Measurements from ENCODE around the gene BCL11A. TPM values are rescaled to one million over a fixed set of nuclear protein-coding genes. Genes with fewer than 3 reads are reported as not detected.

Gene BCL11A
- total RNA-seq, 5 donors from 2014 or later (not counting 1 experiment from before 2014, with no cell fraction given): 3.6 to 11.9 (median 5.6) TPM

GRCh38 chr2:60408811-60409530, 144.5 kb downstream of the BCL11A start:
- no peak for ATAC-seq (replicated peaks in 1 of 4)
- H3K9me3 Mint-ChIP-seq: no peaks in the 10 kb centered on the region
- CTCF ChIA-PET: no interaction called here

GRCh38 chr2:60408207-60408606, 145.2 kb downstream of the BCL11A start:
- Histone ChIP-seq H3K27me3 (replicated peaks in 1 of 2; ENCODE audit: control insufficient read depth in 2 of 2, extremely low read depth in 1 of 2, insufficient read depth in 2 of 2, low read length in 1 of 2) (peaks cover 0 to 12% of the 10 kb centered on the region in 2 experiments), H3K4me1 (ENCODE audit: control insufficient read depth in 1 of 2, extremely low read depth in 1 of 2, insufficient read depth in 2 of 2, low read length in 2 of 2) (peaks cover 5 to 32% of the 10 kb centered on the region in 2 experiments), H3K36me3 (ENCODE audit: control insufficient read depth in 2 of 2, extremely low read depth in 1 of 2, insufficient read depth in 1 of 2, low read length in 1 of 2) (no peaks in the 10 kb centered on the region), H3K4me3 (ENCODE audit: control insufficient read depth in 1 of 2, extremely low read depth in 1 of 2, low read length in 1 of 2) (no peak overlapping the region), H3K9me3 (no peaks in the 10 kb centered on the region), H3K27ac (ENCODE audit: low read length) (no peak overlapping the region)
- ChIA-PET CTCF (no interaction called here), POLR2A (no interaction called here)
- no peak for ATAC-seq (replicated peaks in 1 of 4)
- no peaks in the 10 kb centered on the region for H3K4me1 Mint-ChIP-seq
- H3K4me3 Mint-ChIP-seq: no peak overlapping the region
- 100% methylated on average over 1 of the region's 1 CpG for WGBS (ENCODE audit: insufficient coverage)
- no peak for DNase-seq
- H3K27ac Mint-ChIP-seq: no peak overlapping the region
- peaks cover 0 to 20% of the 10 kb centered on the region in 2 donors for H3K27me3 Mint-ChIP-seq
- H3K9me3 Mint-ChIP-seq: no peaks in the 10 kb centered on the region
- H3K36me3 Mint-ChIP-seq: no peaks in the 10 kb centered on the region

More at GRCh38 chr2:60408811-60409530, 144.5 kb downstream of the BCL11A start:
- Histone ChIP-seq H3K27ac (ENCODE audit: low read length) (no peak overlapping the region), H3K36me3 (ENCODE audit: control insufficient read depth in 2 of 2, extremely low read depth in 1 of 2, insufficient read depth in 1 of 2, low read length in 1 of 2) (no peaks in the 10 kb centered on the region), H3K27me3 (replicated peaks in 1 of 2; ENCODE audit: control insufficient read depth in 2 of 2, extremely low read depth in 1 of 2, insufficient read depth in 2 of 2, low read length in 1 of 2) (peaks cover 0 to 12% of the 10 kb centered on the region in 2 experiments), H3K4me1 (ENCODE audit: control insufficient read depth in 1 of 2, extremely low read depth in 1 of 2, insufficient read depth in 2 of 2, low read length in 2 of 2) (peaks cover 5 to 32% of the 10 kb centered on the region in 2 experiments), H3K4me3 (ENCODE audit: control insufficient read depth in 1 of 2, extremely low read depth in 1 of 2, low read length in 1 of 2) (no peak overlapping the region), H3K9me3 (no peaks in the 10 kb centered on the region)
- Mint-ChIP-seq H3K4me3 (no peak overlapping the region), H3K4me1 (no peaks in the 10 kb centered on the region), H3K27me3 (peaks cover 0 to 20% of the 10 kb centered on the region in 2 donors), H3K27ac (no peak overlapping the region), H3K36me3 (no peaks in the 10 kb centered on the region)
- WGBS (ENCODE audit: insufficient coverage): 88% methylated on average over 7 of the region's 8 CpGs
- no peak for DNase-seq
- POLR2A ChIA-PET: no interaction called here

- DNase-seq: no peak
- Histone ChIP-seq H3K4me3 (ENCODE audit: control insufficient read depth in 1 of 2, extremely low read depth in 1 of 2, low read length in 1 of 2) (no peak overlapping the region), H3K9me3 (no peaks in the 10 kb centered on the region), H3K27me3 (replicated peaks in 1 of 2; ENCODE audit: control insufficient read depth in 2 of 2, extremely low read depth in 1 of 2, insufficient read depth in 2 of 2, low read length in 1 of 2) (peaks cover 0 to 12% of the 10 kb centered on the region in 2 experiments), H3K4me1 (ENCODE audit: control insufficient read depth in 1 of 2, extremely low read depth in 1 of 2, insufficient read depth in 2 of 2, low read length in 2 of 2) (peaks cover 5 to 28% of the 10 kb centered on the region in 2 experiments), H3K36me3 (ENCODE audit: control insufficient read depth in 2 of 2, extremely low read depth in 1 of 2, insufficient read depth in 1 of 2, low read length in 1 of 2) (no peaks in the 10 kb centered on the region), H3K27ac (ENCODE audit: low read length) (no peak overlapping the region)
- ChIA-PET CTCF (interaction anchor here in 1 of 2 donors (0.6 kb wide), 1 partner anchor 56 kb away, joined by 3 read pairs; no protein-coding TSS in a partner anchor), POLR2A (no interaction called here)
- Mint-ChIP-seq H3K9me3 (no peaks in the 10 kb centered on the region), H3K36me3 (no peaks in the 10 kb centered on the region), H3K4me1 (no peaks in the 10 kb centered on the region), H3K27ac (no peak overlapping the region), H3K27me3 (peaks cover 0 to 19% of the 10 kb centered on the region in 2 donors), H3K4me3 (no peak overlapping the region)
- ATAC-seq (replicated peaks in 1 of 4): no peak
- WGBS (ENCODE audit: insufficient coverage): 79% methylated on average over 2 of the region's 2 CpGs
These were observed 146.1 kb downstream of the BCL11A start for GRCh38 chr2:60407398-60407797.

DNA sequence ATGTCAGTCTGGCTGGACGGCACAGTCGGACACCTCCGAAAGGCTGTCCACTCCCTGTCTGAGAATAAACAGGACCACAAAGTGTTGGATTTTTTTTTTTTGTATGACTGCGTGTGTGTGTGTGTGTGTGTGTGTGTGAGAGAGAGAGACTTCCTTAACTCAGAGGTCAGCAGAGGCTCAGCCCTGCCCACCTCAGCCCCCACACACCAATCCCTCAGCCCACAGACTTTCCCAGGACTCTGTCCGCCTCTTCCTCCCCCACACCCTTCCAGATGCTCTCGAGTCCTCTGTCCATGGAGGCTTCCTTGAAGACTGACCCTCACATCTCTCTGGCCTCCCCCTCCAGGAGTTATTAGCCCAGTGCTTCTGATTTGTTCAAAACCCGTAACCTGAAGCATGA, 147.3 kb downstream of the BCL11A start:
- 81% methylated on average over 3 of the region's 7 CpGs for WGBS (ENCODE audit: insufficient coverage)
- H3K9me3 ChIP-seq: no peaks in the 10 kb centered on the region
- POLR2A ChIA-PET: no interaction called here

GRCh38 chr2:60405271-60405919, 148.1 kb downstream of the BCL11A start:
- Histone ChIP-seq H3K36me3 (ENCODE audit: control insufficient read depth in 2 of 2, extremely low read depth in 1 of 2, insufficient read depth in 1 of 2, low read length in 1 of 2) (no peaks in the 10 kb centered on the region), H3K9me3 (no peaks in the 10 kb centered on the region), H3K27ac (ENCODE audit: low read length) (no peak overlapping the region), H3K4me1 (ENCODE audit: control insufficient read depth in 1 of 2, extremely low read depth in 1 of 2, insufficient read depth in 2 of 2, low read length in 2 of 2) (peaks cover 3 to 14% of the 10 kb centered on the region in 2 experiments), H3K27me3 (replicated peaks in 1 of 2; ENCODE audit: control insufficient read depth in 2 of 2, extremely low read depth in 1 of 2, insufficient read depth in 2 of 2, low read length in 1 of 2) (peaks cover 0 to 10% of the 10 kb centered on the region in 2 experiments), H3K4me3 (ENCODE audit: control insufficient read depth in 1 of 2, extremely low read depth in 1 of 2, low read length in 1 of 2) (no peak overlapping the region)
- Mint-ChIP-seq H3K9me3 (no peaks in the 10 kb centered on the region), H3K36me3 (no peaks in the 10 kb centered on the region), H3K27ac (no peak overlapping the region), H3K4me3 (no peak overlapping the region), H3K4me1 (peaks cover 0 to 5% (median 2%) of the 10 kb centered on the region in 3 donors), H3K27me3 (peaks cover 0 to 17% of the 10 kb centered on the region in 2 donors)
- ChIA-PET CTCF (no interaction called here), POLR2A (interaction anchor here in 1 of 2 donors (0.8 kb wide), 1 partner anchor 104 kb away, joined by 4 read pairs; no protein-coding TSS in a partner anchor)
- DNase-seq (no peak), ATAC-seq (replicated peaks in 1 of 4) (no peak)
- whole genome bisulfite sequencing (ENCODE audit: insufficient coverage): 83% methylated on average over 5 of the region's 7 CpGs

More for the DNA sequence above, 147.3 kb downstream of the BCL11A start:
- no peaks in the 10 kb centered on the region for H3K36me3 ChIP-seq (ENCODE audit: control insufficient read depth in 2 of 2, extremely low read depth in 1 of 2, insufficient read depth in 1 of 2, low read length in 1 of 2)
- peaks cover 5 to 17% of the 10 kb centered on the region in 2 experiments for H3K4me1 ChIP-seq (ENCODE audit: control insufficient read depth in 1 of 2, extremely low read depth in 1 of 2, insufficient read depth in 2 of 2, low read length in 2 of 2)
- no peak overlapping the region for H3K27ac ChIP-seq (ENCODE audit: low read length)
- no peak overlapping the region for H3K27ac Mint-ChIP-seq
- ATAC-seq (replicated peaks in 1 of 4) (no peak), DNase-seq (no peak)
- H3K4me1 Mint-ChIP-seq: no peaks in the 10 kb centered on the region
- no peaks in the 10 kb centered on the region for H3K9me3 Mint-ChIP-seq
- no peaks in the 10 kb centered on the region for H3K36me3 Mint-ChIP-seq
- H3K4me3 ChIP-seq (ENCODE audit: control insufficient read depth in 1 of 2, extremely low read depth in 1 of 2, low read length in 1 of 2): no peak overlapping the region
- H3K27me3 Mint-ChIP-seq: peaks cover 0 to 19% of the 10 kb centered on the region in 2 donors
- CTCF ChIA-PET: no interaction called here
- H3K4me3 Mint-ChIP-seq: no peak overlapping the region
- peaks cover 0 to 12% of the 10 kb centered on the region in 2 experiments for H3K27me3 ChIP-seq (replicated peaks in 1 of 2; ENCODE audit: control insufficient read depth in 2 of 2, extremely low read depth in 1 of 2, insufficient read depth in 2 of 2, low read length in 1 of 2)

Measured in T-cell (primary cell).